ENCODE measurements around the gene MSLN.
"Not testable (repeated sequence)": the region's sequence is repeated elsewhere in the genome, so short reads cannot be mapped to it uniquely, and the experiment has no call there.

Gene MSLN

GRCh38 chr16:746637-747036 is 13.9 kb upstream of the MSLN start:
- no peak overlapping the region for H3K9ac ChIP-seq (ENCODE audit: low read depth in 1 of 2, low read length in 2 of 2)

GRCh38 chr16:747978-748746 is 12.4 kb upstream of the MSLN start:
- H3K9ac ChIP-seq (ENCODE audit: low read depth in 1 of 2, low read length in 2 of 2) = no peak overlapping the region
- no peaks in the 10 kb centered on the region for H3K36me3 ChIP-seq (ENCODE audit: control insufficient read depth in 2 of 2, insufficient read depth in 2 of 2, low read length in 2 of 2)
- no peak overlapping the region for H3K27ac ChIP-seq (ENCODE audit: low read depth in 2 of 2, low read length in 2 of 2)
- H3K27me3 ChIP-seq (ENCODE audit: control insufficient read depth in 2 of 2, insufficient read depth in 2 of 2, low read length in 2 of 2) = peaks cover 5 to 6% of the 10 kb centered on the region in 2 donors
- no peak overlapping the region for H3K4me3 ChIP-seq (ENCODE audit: low read length in 2 of 2)
- no peaks in the 10 kb centered on the region for H3K9me3 ChIP-seq (ENCODE audit: control insufficient read depth in 2 of 2, low read length in 2 of 2)
- no peaks in the 10 kb centered on the region for H3K4me1 ChIP-seq (ENCODE audit: control insufficient read depth in 2 of 2, insufficient read depth in 2 of 2, low read length in 2 of 2)

More at GRCh38 chr16:746637-747036, 13.9 kb upstream of the MSLN start:
- Histone ChIP-seq H3K36me3 (ENCODE audit: control insufficient read depth in 2 of 2, insufficient read depth in 2 of 2, low read length in 2 of 2) (no peaks in the 10 kb centered on the region), H3K27me3 (ENCODE audit: control insufficient read depth in 2 of 2, insufficient read depth in 2 of 2, low read length in 2 of 2) (no peaks in the 10 kb centered on the region), H3K4me1 (ENCODE audit: control insufficient read depth in 2 of 2, insufficient read depth in 2 of 2, low read length in 2 of 2) (no peaks in the 10 kb centered on the region), H3K9me3 (ENCODE audit: control insufficient read depth in 2 of 2, low read length in 2 of 2) (no peaks in the 10 kb centered on the region), H3K4me3 (ENCODE audit: low read length in 2 of 2) (no peak overlapping the region), H3K27ac (ENCODE audit: low read depth in 2 of 2, low read length in 2 of 2) (no peak overlapping the region)

GRCh38 chr16:749010-749409 is 11.5 kb upstream of the MSLN start:
- no peak overlapping the region for H3K27ac ChIP-seq (ENCODE audit: low read depth in 2 of 2, low read length in 2 of 2)
- peaks cover 10% of the 10 kb centered on the region in 2 donors for H3K27me3 ChIP-seq (ENCODE audit: control insufficient read depth in 2 of 2, insufficient read depth in 2 of 2, low read length in 2 of 2)
- H3K4me1 ChIP-seq (ENCODE audit: control insufficient read depth in 2 of 2, insufficient read depth in 2 of 2, low read length in 2 of 2) = no peaks in the 10 kb centered on the region
- no peaks in the 10 kb centered on the region for H3K9me3 ChIP-seq (ENCODE audit: control insufficient read depth in 2 of 2, low read length in 2 of 2)
- H3K9ac ChIP-seq (ENCODE audit: low read depth in 1 of 2, low read length in 2 of 2) = no peak overlapping the region
- H3K36me3 ChIP-seq (ENCODE audit: control insufficient read depth in 2 of 2, insufficient read depth in 2 of 2, low read length in 2 of 2) = no peaks in the 10 kb centered on the region
- H3K4me3 ChIP-seq (ENCODE audit: low read length in 2 of 2) = no peak overlapping the region

- Histone ChIP-seq H3K27ac (ENCODE audit: low read depth in 2 of 2, low read length in 2 of 2) (no peak overlapping the region), H3K27me3 (ENCODE audit: control insufficient read depth in 2 of 2, insufficient read depth in 2 of 2, low read length in 2 of 2) (peaks cover 10 to 12% of the 10 kb centered on the region in 2 donors), H3K36me3 (ENCODE audit: control insufficient read depth in 2 of 2, insufficient read depth in 2 of 2, low read length in 2 of 2) (no peaks in the 10 kb centered on the region), H3K9ac (ENCODE audit: low read depth in 1 of 2, low read length in 2 of 2) (no peak overlapping the region), H3K4me3 (ENCODE audit: low read length in 2 of 2) (no peak overlapping the region), H3K4me1 (ENCODE audit: control insufficient read depth in 2 of 2, insufficient read depth in 2 of 2, low read length in 2 of 2) (no peaks in the 10 kb centered on the region), H3K9me3 (ENCODE audit: control insufficient read depth in 2 of 2, low read length in 2 of 2) (no peaks in the 10 kb centered on the region)
Observed at GRCh38 chr16:750485-750884, 10.0 kb upstream of the MSLN start.

GRCh38 chr16:751152-752006 is 9.2 kb upstream of the MSLN start:
- Histone ChIP-seq H3K9me3 (ENCODE audit: control insufficient read depth in 2 of 2, low read length in 2 of 2) (no peaks in the 10 kb centered on the region), H3K4me3 (ENCODE audit: low read length in 2 of 2) (no peak overlapping the region), H3K36me3 (ENCODE audit: control insufficient read depth in 2 of 2, insufficient read depth in 2 of 2, low read length in 2 of 2) (no peaks in the 10 kb centered on the region), H3K9ac (ENCODE audit: low read depth in 1 of 2, low read length in 2 of 2) (no peak overlapping the region), H3K4me1 (ENCODE audit: control insufficient read depth in 2 of 2, insufficient read depth in 2 of 2, low read length in 2 of 2) (no peaks in the 10 kb centered on the region), H3K27ac (ENCODE audit: low read depth in 2 of 2, low read length in 2 of 2) (no peak overlapping the region), H3K27me3 (ENCODE audit: control insufficient read depth in 2 of 2, insufficient read depth in 2 of 2, low read length in 2 of 2) (peaks cover 10 to 13% of the 10 kb centered on the region in 2 donors)

GRCh38 chr16:752007-752312 is 8.6 kb upstream of the MSLN start:
- H3K27ac ChIP-seq (ENCODE audit: low read depth in 2 of 2, low read length in 2 of 2) = no peak overlapping the region
- no peak overlapping the region for H3K4me3 ChIP-seq (ENCODE audit: low read length in 2 of 2)
- no peaks in the 10 kb centered on the region for H3K9me3 ChIP-seq (ENCODE audit: control insufficient read depth in 2 of 2, low read length in 2 of 2)
- no peak overlapping the region for H3K9ac ChIP-seq (ENCODE audit: low read depth in 1 of 2, low read length in 2 of 2)
- no peaks in the 10 kb centered on the region for H3K36me3 ChIP-seq (ENCODE audit: control insufficient read depth in 2 of 2, insufficient read depth in 2 of 2, low read length in 2 of 2)
- peaks cover 10 to 16% of the 10 kb centered on the region in 2 donors for H3K27me3 ChIP-seq (ENCODE audit: control insufficient read depth in 2 of 2, insufficient read depth in 2 of 2, low read length in 2 of 2)
- no peaks in the 10 kb centered on the region for H3K4me1 ChIP-seq (ENCODE audit: control insufficient read depth in 2 of 2, insufficient read depth in 2 of 2, low read length in 2 of 2)

GRCh38 chr16:754121-754607 is 6.4 kb upstream of the MSLN start:
- H3K9ac ChIP-seq (ENCODE audit: low read depth in 1 of 2, low read length in 2 of 2); H3K9me3 ChIP-seq (ENCODE audit: control insufficient read depth in 2 of 2, low read length in 2 of 2); H3K4me1 ChIP-seq (ENCODE audit: control insufficient read depth in 2 of 2, insufficient read depth in 2 of 2, low read length in 2 of 2); H3K4me3 ChIP-seq (ENCODE audit: low read length in 2 of 2); H3K27ac ChIP-seq (ENCODE audit: low read depth in 2 of 2, low read length in 2 of 2); H3K36me3 ChIP-seq (ENCODE audit: control insufficient read depth in 2 of 2, insufficient read depth in 2 of 2, low read length in 2 of 2): not testable (repeated sequence)
- H3K27me3 ChIP-seq (ENCODE audit: control insufficient read depth in 2 of 2, insufficient read depth in 2 of 2, low read length in 2 of 2) = peaks cover 10 to 16% of the 10 kb centered on the region in 2 donors

GRCh38 chr16:754656-755055 is 5.9 kb upstream of the MSLN start:
- no peaks in the 10 kb centered on the region for H3K36me3 ChIP-seq (ENCODE audit: control insufficient read depth in 2 of 2, insufficient read depth in 2 of 2, low read length in 2 of 2)
- no peak overlapping the region for H3K4me3 ChIP-seq (ENCODE audit: low read length in 2 of 2)
- H3K27ac ChIP-seq (ENCODE audit: low read depth in 2 of 2, low read length in 2 of 2) = no peak overlapping the region
- no peaks in the 10 kb centered on the region for H3K9me3 ChIP-seq (ENCODE audit: control insufficient read depth in 2 of 2, low read length in 2 of 2)
- H3K27me3 ChIP-seq (ENCODE audit: control insufficient read depth in 2 of 2, insufficient read depth in 2 of 2, low read length in 2 of 2) = peaks cover 10 to 16% of the 10 kb centered on the region in 2 donors
- no peaks in the 10 kb centered on the region for H3K4me1 ChIP-seq (ENCODE audit: control insufficient read depth in 2 of 2, insufficient read depth in 2 of 2, low read length in 2 of 2)
- no peak overlapping the region for H3K9ac ChIP-seq (ENCODE audit: low read depth in 1 of 2, low read length in 2 of 2)

- Histone ChIP-seq H3K36me3 (ENCODE audit: control insufficient read depth in 2 of 2, insufficient read depth in 2 of 2, low read length in 2 of 2) (no peaks in the 10 kb centered on the region), H3K27ac (ENCODE audit: low read depth in 2 of 2, low read length in 2 of 2) (no peak overlapping the region), H3K4me3 (ENCODE audit: low read length in 2 of 2) (no peak overlapping the region), H3K9ac (ENCODE audit: low read depth in 1 of 2, low read length in 2 of 2) (no peak overlapping the region), H3K4me1 (ENCODE audit: control insufficient read depth in 2 of 2, insufficient read depth in 2 of 2, low read length in 2 of 2) (no peaks in the 10 kb centered on the region), H3K9me3 (ENCODE audit: control insufficient read depth in 2 of 2, low read length in 2 of 2) (no peaks in the 10 kb centered on the region), H3K27me3 (ENCODE audit: control insufficient read depth in 2 of 2, insufficient read depth in 2 of 2, low read length in 2 of 2) (peaks cover 15 to 16% of the 10 kb centered on the region in 2 donors)
Observed at GRCh38 chr16:756428-756827, 4.1 kb upstream of the MSLN start.

Measured in mucosa of rectum (tissue), 2 donors.